GM12865 (cell line): ENCODE measurements around the gene NT5DC1.

ENCODE experiments used
- DNase-seq: peaks from one replicate; pipeline ENCODE4 v3.0.0; 2010; ENCODE audit warnings: low read depth
- H3K4me3 ChIP-seq: 2 replicates; pipeline ENCODE4 v1.5.1; 2011; ENCODE audit warnings: mild to moderate bottlenecking, low read depth, low read length, control low read depth
- TF ChIP-seq, protein P1 (sequence below): IDR thresholded peaks from 2 replicates; pipeline ENCODE4 v1.5.1; 2011; ENCODE audit warnings: low read length, control low read depth, low read depth, inconsistent platforms; ENCODE audit not compliant: insufficient read depth; ENCODE audit errors: missing control alignments

Gene NT5DC1

DNA sequence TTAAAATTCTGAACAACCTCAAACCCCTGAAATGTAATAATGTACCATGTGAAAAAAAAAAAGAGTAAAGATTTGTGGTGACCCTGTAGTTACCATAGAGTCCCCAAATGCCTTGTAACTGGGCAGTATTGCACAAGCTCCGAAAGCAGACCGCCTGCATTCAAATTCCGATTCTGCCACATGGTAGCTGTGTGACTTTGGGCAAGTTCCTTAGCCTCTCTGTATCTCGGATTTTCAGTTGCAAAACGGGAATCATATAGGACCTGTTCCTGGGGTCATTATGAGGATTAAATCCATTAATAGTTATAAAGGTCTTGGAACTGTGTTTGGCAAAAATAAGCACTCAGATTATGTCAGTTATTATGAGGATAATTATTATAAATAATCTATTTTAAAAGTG lies 109.7 kb downstream of the NT5DC1 start:
- H3K4me3 ChIP-seq, result no peak overlapping the region
- DNase-seq, result no peak
- TF ChIP-seq, protein P1, sequence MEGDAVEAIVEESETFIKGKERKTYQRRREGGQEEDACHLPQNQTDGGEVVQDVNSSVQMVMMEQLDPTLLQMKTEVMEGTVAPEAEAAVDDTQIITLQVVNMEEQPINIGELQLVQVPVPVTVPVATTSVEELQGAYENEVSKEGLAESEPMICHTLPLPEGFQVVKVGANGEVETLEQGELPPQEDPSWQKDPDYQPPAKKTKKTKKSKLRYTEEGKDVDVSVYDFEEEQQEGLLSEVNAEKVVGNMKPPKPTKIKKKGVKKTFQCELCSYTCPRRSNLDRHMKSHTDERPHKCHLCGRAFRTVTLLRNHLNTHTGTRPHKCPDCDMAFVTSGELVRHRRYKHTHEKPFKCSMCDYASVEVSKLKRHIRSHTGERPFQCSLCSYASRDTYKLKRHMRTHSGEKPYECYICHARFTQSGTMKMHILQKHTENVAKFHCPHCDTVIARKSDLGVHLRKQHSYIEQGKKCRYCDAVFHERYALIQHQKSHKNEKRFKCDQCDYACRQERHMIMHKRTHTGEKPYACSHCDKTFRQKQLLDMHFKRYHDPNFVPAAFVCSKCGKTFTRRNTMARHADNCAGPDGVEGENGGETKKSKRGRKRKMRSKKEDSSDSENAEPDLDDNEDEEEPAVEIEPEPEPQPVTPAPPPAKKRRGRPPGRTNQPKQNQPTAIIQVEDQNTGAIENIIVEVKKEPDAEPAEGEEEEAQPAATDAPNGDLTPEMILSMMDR, result no peak

DNA sequence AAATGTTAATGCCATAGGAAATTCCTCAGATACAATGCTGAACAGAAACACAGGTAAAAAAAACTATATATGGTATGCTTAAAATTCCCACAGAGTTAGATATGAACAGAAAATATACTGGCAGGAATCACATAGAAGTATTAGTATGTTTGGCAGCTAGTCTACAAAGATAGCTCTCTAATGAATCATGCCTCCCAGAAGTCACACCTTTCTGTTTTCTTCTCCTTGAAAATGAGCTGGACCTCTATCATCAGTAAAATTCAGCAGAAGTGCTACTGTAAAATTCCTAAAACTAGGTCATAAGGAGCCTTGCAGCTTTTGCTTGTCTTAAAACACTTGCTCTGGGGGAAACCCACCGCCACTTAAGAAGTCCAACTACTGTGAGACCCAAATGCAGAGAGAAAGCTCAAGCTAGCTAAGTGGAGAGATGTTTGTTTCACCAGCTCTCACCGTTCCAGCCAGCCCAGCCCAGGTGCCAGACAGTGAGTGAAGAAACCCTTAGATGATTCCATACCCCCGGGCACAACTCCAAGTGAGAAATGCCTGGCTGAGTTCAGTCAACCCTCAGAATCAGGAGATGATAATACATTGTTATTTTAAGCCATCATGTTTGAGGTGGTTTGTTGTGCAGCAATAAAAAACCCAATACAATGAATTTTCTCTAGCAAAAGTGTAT lies 110.2 kb downstream of the NT5DC1 start:
- TF ChIP-seq, protein P1, result no peak
- no peak for DNase-seq
- H3K4me3 ChIP-seq, result no peak overlapping the region

DNA sequence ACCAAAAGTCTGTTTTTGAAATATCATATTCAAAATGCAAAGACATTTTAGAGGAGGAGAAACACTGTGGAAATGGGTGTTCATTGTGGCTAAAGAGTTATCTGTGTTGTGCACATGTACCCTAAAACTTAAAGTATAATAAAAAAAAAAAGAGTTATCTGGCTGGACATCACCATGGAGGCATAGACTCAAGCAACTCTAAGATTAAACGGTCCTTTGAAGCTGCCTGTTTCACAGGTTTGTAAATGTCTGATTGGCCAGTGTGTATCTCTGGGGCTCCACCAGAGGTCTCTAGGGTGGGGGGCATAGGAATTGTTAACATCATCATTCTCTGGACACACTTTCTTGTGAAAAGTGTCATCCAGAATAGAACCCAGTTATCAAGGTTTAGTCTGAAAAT lies 114.0 kb downstream of the NT5DC1 start:
- no peak overlapping the region for H3K4me3 ChIP-seq
- no peak for DNase-seq
- TF ChIP-seq, protein P1, result no peak

DNA sequence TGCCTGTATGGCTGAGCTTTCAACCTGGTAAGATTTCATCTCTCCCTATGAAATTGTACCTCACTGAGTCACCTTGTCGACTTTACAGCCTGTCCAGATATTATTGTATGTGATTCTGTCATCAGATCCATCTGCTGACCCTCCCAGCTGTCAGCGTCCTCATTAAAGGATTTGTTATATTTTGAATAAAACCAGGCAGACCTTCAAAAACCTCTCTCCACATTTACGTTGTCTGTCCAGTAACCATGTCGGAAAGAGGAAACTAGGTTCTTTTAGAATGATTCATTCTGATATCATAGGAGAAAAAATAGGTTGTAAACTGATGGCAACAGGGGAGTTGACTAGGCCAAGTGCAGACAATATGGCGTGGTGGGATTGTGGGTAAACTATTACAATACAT lies 114.8 kb downstream of the NT5DC1 start:
- H3K4me3 ChIP-seq, result no peak overlapping the region
- TF ChIP-seq, protein P1, result no peak
- no peak for DNase-seq

DNA sequence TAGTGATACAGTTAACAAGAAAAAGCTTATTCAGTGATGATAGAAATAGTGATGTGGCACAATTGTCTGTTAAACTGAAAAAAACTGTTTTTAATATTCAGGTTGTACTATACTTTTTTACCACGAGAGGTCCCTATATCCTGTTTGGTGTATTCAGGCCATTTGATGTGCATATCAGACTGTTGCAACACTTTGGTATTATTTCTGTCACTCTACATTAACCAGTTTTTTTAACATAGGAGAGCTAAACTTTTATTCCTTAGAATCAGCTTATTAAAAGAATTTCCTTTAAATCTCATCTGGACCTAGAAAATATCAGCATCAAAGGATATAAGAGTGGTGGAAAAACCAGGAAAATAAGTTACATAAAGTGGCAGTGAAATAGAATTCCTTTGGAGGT lies 116.4 kb downstream of the NT5DC1 start:
- TF ChIP-seq, protein P1, result peak; percentile 33
- DNase-seq, result peak; percentile 31
- H3K4me3 ChIP-seq, result no peak overlapping the region

DNA sequence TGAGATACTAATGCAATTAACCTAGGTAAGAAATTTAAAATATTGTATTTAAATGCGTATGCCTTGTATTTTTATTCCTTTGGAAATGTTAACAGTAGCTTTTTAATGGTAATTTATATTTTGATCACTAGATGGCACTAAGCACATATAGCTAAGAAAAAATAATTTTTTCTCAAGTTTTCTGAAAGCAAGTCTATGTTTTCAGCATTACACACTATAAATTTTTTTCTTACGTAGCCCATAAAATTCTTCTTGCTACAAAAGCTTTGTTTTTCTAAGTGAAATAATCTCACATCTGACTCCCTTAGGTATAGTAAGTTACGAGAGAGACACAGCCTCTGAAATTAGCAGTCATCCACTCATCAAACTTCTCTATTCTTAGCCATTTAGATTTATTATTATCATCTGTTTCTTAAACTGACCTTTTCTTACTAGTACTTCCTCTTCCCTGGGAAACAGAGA lies 117.5 kb downstream of the NT5DC1 start:
- TF ChIP-seq, protein P1, result peak; percentile 14
- H3K4me3 ChIP-seq, result no peak overlapping the region
- no peak for DNase-seq

DNA sequence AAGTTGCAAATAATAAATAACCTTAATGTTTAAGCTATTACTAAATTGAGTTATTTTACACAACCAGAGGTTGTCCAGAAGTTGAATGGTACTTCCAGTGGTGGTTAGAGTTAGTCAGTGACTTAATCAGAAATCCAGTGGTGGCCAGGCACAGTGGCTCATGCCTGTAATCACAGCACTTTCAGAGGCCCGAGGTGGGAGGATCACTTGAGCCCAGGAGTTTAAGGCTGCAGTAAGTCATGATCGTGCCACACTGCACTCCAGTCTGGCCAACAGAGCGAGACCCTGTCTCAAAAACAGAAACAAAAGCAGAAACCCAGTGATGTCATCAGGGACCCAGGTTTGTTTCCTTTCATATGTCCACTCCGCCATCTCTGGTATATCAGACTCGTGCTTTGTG lies 118.2 kb downstream of the NT5DC1 start:
- TF ChIP-seq, protein P1, result no peak
- no peak overlapping the region for H3K4me3 ChIP-seq
- no peak for DNase-seq
